ENCODE results near the gene PNPT1.

The PNPT1 gene

DNA sequence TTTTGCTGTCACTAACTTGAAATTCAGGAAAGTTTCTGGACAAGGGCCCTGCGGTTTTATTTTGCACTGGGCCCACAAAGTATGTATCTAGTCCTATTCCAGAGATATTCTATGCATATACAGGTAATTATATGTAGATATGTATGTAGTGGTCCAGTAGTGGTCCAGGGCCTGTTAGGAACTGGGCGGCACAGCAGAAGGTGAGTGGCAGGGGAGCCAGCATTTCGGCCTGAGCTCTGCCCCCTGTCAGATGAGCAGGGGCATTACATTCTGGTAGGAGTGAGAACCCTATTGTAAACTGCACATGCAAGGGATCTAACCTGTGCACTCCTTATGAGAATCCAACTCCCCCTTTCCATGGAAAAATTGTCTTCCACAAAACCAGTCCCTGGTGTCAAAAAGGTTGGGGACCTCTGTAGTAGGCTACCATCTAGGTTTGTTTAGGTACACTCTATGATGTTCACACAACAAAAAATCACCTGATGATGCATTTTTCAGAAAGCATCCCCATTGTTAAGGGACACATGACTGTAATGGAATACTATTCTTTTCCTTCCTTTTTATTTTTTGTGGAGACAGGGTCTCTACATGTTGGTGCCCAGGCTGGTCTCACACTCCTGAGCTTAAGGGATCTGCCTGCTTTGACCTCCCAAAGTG is 73.4 kb downstream of the PNPT1 start:
- no peak for DNase-seq (ENCODE audit: low read depth)
- TF ChIP-seq, protein P1, sequence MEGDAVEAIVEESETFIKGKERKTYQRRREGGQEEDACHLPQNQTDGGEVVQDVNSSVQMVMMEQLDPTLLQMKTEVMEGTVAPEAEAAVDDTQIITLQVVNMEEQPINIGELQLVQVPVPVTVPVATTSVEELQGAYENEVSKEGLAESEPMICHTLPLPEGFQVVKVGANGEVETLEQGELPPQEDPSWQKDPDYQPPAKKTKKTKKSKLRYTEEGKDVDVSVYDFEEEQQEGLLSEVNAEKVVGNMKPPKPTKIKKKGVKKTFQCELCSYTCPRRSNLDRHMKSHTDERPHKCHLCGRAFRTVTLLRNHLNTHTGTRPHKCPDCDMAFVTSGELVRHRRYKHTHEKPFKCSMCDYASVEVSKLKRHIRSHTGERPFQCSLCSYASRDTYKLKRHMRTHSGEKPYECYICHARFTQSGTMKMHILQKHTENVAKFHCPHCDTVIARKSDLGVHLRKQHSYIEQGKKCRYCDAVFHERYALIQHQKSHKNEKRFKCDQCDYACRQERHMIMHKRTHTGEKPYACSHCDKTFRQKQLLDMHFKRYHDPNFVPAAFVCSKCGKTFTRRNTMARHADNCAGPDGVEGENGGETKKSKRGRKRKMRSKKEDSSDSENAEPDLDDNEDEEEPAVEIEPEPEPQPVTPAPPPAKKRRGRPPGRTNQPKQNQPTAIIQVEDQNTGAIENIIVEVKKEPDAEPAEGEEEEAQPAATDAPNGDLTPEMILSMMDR (IDR thresholded peaks at IDR 0.05; ENCODE audit: control insufficient read depth, insufficient read depth, low read depth, low read length, missing control alignments): peak; percentile 35
- no peak overlapping the region for H3K4me3 ChIP-seq (ENCODE audit: control insufficient read depth, low read depth, low read length)

DNA sequence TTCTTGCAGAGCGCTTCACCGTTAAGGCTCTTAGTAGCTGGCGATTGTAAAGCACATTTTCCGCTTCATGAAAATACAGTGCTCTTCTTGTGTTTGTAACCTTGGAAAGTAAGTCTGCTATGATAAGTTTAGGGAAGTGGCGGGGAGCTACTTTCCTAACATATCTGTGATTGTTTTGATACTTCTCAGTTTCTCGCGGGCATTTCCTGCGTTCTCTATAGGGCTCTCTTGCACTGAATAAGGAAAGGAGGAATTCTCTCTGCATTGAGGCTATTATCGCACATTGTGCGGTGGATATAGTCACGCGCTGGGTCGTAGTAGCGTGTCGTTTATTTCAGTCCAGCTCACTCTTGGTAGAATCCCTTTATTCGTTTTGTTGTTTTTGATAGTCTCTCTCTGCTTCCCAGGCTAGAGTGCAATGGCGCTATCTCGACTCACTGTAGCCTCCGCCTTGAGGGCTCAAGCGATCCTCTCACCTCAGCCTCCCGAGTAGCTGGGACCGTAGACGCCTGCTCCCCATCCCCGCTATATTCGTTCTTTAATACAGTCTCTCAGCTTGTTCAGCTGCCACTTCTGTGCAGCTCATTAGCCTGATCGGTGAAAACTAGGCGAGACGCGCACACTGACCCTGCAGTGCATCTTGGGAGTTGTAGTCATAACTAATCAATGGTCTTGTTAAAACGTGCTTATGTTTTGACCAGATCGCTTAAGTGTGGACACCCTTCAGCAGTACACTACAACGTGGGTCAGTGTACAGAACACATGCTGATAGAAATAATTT is 75.2 kb downstream of the PNPT1 start:
- DNase-seq (ENCODE audit: low read depth): no peak
- TF ChIP-seq, protein P1 (IDR thresholded peaks at IDR 0.05; ENCODE audit: control insufficient read depth, insufficient read depth, low read depth, low read length, missing control alignments): no peak
- peak overlapping the region; percentile 82 for H3K4me3 ChIP-seq (ENCODE audit: control insufficient read depth, low read depth, low read length)

DNA sequence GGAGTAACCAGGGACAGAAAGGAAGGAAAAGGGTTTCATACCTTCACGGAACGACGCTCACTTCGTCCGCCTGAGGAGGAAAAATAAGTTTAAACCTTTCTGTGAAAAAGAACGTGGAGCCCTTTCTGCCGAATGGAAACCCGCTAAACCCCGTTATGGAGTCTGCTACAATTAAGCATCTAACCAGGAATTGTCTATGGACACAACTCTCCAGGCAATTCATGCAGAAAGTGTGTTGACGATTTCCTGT is 75.7 kb downstream of the PNPT1 start:
- no peak for DNase-seq (ENCODE audit: low read depth)
- H3K4me3 ChIP-seq (ENCODE audit: control insufficient read depth, low read depth, low read length): peak overlapping the region; percentile 82

DNA sequence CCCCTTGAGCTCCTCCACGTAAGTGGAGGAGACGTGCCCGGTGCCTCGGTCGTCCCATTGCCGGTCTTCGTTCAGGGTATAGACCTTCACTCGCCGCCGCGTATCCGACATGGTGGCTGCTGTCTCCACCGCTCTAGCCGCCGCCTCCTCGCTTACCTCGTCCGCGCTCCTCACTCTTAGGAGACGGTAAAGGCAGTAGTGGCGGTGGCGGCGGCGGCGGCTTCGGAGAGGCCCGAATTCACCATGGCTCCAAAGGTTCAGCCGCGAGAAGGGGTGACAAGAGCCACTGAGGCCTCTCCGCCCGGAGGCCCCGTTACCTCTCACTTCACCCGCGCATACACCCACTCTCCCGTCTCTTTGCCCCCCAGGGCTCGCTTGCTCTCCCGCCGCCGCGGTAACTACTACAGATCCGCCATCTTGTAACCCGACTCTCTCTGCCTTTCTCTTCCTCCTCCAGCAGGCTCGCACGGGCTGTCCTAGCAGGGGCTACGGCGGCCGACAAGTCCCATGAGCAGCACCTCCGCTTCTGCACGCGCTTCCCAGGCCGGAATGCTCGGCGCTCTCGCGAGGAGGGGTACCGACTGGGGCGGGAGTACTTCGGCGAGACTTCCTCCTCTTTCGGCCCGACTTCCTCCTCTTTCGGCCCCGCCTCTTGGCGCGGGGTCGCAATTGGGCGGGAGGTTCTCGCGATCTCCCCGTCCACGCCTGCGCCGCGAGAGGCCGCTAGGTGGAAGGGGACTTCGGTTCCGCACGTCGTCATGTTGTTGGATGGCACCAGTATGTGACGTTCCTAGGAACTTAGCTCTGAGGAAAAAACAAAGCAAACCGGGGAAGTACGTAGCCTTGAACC is 76.2 kb downstream of the PNPT1 start, which contains the start of gene PPP4R3B:
Gene PPP4R3B (minus strand): TSS at position 448 of the 850 bp plus-strand sequence. CDS start 337 bp downstream, at position 111.
- H3K4me3 ChIP-seq (ENCODE audit: control insufficient read depth, low read depth, low read length): peak within 1 kb of the TSS; percentile 82
- TF ChIP-seq, protein P1 (IDR thresholded peaks at IDR 0.05; ENCODE audit: control insufficient read depth, insufficient read depth, low read depth, low read length, missing control alignments): peak; percentile 58
- DNase-seq (ENCODE audit: low read depth): peak; percentile 99

More for the DNA sequence above, 75.7 kb downstream of the PNPT1 start:
- TF ChIP-seq, protein P1 (IDR thresholded peaks at IDR 0.05; ENCODE audit: control insufficient read depth, insufficient read depth, low read depth, low read length, missing control alignments): no peak

DNA sequence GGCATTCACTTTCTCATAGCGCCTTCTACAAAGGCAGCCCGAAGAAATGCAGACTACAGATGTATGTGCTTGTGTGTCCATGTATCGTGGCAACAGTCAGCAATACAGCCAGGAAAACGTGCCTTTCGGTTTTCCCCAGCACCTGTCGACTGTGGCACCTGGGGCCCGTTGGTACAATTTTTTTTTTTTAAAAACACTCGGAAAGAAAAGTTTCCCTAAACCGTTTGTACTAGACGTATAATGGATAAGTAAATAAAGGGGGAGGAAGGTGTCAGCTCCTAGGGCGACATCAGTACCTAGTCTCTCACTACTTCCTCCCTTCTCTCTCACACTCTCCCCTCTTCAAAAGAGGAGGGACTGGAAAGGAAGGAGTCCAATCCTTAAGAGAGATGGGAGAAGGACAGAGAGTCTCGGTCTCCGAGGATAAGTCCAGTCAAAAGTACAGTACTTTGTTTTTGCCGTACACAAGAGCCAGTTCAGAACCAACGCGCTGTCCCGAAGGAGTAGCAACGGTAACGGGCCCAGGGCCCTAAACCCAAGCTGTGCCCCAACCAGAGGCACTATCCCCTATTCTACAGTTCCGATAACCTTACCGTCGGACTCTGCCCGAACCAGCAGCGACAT is 77.0 kb downstream of the PNPT1 start:
- DNase-seq (ENCODE audit: low read depth): no peak
- TF ChIP-seq, protein P1 (IDR thresholded peaks at IDR 0.05; ENCODE audit: control insufficient read depth, insufficient read depth, low read depth, low read length, missing control alignments): no peak
- H3K4me3 ChIP-seq (ENCODE audit: control insufficient read depth, low read depth, low read length): peak overlapping the region; percentile 79

DNA sequence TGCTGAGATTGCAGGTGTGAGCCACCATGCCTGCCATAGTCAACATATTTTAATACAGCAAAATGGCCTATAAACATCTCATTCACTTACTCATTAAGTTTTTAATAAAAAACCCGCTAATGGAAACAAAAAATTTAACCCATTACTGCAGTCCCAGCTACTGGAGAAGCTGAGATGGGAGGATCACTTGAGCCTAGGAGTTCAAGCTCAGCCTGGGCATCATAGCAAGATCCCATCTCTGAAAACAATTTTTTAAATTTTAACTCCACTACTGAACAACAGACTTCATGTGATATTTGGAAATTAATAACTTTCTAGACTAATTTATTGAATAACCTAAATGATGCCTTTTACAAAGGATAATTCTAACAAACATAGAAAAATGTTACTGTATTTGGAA is 81.6 kb downstream of the PNPT1 start:
- TF ChIP-seq, protein P1 (IDR thresholded peaks at IDR 0.05; ENCODE audit: control insufficient read depth, insufficient read depth, low read depth, low read length, missing control alignments): no peak
- DNase-seq (ENCODE audit: low read depth): no peak
- no peak overlapping the region for H3K4me3 ChIP-seq (ENCODE audit: control insufficient read depth, low read depth, low read length)

All from AG09309 (cell line).